Limb (tissue), 2 donors: ENCODE measurements around the gene ACTL6A.
A peak's percentile ranks its signal among the peaks of the same experiment; 100 is the strongest.

ENCODE experiments used
- DNase-seq, 2 donors: peaks; one replicate each; pipeline ENCODE4 v3.0.0-alpha.2; 2016; ENCODE audit errors: extremely low spot score in 2 of 2

The ACTL6A gene

DNA sequence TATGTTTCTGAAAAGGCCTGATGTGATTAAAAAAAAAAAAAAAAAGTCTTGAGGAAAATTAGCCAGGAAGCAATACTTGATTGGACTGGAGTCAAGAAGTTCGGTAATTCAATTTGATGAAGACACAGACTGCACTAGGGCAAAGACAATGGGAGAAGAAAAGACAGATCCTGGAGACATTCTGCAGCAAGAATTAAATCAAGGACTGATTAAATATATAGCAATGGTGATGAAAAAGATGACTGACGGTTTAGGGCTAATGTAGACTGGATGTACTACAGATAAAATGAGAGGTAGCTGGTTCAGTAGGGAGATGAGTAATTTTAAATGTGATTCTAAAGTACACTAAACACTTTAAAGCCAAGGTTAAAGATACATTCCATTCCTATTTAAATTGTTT lies 27.9 kb downstream of the ACTL6A start:
- no peak for DNase-seq

DNA sequence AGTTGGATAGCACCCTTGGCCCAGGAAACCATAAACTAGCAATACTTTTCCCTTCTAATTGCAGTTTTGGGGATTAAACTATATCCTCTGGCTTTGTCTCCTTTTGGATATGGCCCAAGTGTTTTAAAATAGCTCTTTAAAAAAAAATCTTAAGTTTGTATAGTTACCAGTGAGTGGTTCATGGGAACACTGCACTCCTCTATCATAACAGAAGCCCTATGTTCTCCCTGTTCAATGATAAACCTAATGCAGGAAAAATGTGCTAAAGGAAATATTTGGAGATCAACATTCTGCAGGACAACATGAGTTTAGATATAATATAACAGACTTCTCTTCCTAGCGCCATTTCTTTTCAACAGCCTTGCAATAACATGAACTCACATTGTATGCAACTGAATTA lies 28.6 kb downstream of the ACTL6A start:
- DNase-seq: no peak

DNA sequence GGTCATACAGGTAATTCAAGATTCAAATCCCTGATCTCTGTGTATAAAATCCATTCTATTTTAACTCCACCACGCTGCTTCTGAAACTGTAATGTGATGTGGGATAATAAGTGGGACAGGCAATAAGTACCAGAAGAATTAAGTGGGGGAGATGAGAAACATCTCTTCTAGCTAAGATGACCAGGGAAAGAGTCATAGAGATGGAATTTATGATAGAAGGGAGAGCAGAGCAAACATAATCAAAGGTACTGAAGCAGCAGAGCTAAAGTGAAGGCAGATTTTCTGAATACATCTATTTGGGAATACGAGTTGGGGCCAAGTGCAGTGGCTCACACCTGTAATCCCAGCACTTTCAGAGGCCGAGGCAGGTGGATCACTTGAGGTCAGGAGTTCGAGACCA lies 36.8 kb downstream of the ACTL6A start:
- no peak for DNase-seq

DNA sequence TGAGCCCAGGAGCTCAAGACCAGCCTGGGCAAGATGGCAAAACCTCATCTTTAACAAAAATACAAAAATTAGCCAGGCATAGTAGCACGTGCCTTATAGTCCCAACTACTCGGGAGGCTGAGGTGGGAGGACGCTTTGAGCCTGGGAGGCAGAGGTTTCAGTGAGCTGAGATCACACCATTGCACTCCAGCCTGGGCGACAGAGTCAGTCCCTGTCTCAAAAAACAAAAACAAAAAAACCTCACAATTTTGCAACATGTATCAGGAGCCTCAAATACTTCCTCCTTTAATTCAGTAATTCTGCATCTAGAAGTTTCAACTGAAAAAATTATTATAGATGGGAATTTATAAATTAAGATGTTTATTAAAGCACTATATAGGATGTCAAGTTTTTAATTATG lies 40.6 kb downstream of the ACTL6A start:
- no peak for DNase-seq

DNA sequence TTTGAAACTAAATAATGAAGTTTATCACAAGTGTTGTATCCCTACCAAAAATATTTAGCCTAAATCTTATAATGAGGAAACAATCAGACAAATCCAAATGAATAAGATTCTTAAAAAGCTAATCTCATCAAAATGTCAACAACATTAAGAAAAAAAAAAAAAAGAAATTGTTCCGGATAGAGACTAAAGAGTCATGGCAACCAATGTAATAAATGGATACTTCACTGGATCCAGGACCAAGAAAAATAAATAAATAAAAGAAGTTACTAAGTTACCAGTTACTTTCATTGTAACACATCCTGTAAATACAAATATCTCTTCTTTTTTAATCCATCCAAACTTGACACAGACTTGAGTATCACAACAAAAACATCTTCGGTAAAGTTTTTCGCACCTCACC lies 41.1 kb downstream of the ACTL6A start:
- no peak for DNase-seq

DNA sequence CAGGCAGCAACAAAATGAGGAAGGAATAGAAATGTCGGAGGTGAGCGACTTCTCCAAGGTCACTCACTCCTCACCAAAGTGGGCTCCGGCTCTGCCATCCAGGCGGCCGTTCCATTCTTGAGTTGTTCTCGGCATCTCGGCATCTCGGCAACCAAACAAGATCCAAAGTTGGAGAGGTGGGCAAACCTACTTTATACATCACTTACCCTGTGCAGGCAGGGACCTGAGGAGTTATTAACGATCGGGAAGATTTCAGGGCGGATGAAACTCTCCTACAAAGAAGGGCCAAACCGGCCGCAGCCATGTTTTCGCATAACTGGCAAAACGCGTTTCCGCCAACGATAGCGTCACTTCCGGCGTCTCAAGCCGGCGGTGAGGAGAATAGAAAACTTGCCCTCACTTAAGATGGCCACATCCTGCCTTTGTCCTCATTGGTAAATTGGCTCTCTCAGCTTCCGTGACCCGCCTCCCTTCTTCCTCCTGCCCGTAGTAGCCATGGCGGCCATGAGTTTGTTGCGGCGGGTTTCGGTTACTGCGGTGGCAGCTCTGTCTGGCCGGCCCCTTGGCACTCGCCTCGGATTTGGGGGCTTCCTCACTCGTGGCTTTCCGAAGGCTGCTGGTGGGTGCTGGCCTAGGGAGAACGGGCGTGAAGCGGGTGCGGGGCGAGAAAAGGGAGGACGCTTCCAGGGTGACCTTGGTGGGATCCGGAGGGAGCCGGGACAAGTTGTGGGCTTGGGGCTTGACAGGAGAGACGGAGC lies 41.8 kb downstream of the ACTL6A start, which contains the start of the genes MRPL47 and NDUFB5:
TSS of gene MRPL47 (minus strand) at position 318 of the 758 bp plus-strand sequence. CDS start at position 304, 14 bp downstream.
TSS of gene NDUFB5 (plus strand) at position 474 of the 758 bp plus-strand sequence. CDS start at position 496, 22 bp downstream.
- peak; percentile 95 to 98 for DNase-seq

DNA sequence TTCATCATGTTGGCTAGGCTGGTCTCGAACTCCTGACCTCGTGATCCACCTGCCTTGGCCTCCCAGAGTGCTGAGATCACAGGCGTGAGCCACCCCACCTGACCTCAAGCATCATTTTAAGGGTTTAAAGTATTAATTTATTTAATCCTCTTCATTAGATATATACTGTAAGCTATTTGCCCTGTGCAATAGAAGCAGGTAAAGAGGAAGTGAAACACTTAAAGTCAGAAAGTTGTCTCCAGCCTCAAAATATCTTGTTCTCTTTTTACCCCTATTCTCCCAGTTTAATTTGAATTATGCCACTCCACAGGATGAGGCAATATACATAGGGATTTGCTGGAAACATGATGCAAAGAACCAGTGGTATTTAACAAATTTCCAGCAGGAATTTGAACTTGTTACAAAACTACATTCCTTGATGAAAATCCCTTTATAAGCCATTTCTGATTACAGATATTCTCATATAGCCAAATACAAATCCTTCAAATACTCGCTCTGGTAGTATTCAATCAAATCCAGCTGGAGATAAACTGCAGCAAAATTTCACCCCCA lies 43.9 kb downstream of the ACTL6A start:
- DNase-seq: no peak

DNA sequence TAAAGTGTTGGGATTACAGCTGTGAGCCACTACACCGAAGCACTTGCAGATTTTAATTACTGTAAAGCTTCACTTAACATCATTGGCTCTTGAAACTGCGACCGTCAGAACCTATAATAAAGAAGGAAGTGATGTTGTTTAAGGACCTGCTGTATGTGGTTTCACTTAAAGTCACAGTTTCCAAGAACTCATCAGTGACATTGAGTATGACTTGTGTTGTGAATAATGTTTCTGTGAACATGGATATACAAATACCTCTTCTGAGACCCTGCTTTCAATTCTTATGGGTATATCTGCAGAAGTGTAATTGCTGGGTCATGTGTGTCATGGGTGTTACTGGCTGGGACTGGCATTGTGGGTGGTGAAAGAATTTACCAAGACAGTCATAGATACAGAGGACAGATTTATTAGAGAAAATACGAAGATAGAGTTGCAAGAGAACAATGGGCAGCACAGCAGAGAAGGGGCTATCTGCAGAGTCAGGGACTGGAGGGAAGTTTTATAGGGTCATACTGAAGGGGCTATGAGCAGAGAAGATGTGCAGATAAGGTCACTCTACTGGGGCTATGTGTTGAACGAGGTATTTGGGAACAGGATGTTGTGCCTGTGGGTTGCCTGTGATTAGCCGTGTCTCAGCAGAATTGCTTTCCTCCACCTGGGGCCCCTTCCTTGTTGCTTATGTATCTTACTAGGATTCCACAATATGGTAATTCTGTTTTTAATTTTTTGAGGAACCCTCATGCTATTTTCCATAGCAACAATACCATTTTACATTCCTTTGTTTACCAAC lies 46.4 kb downstream of the ACTL6A start:
- DNase-seq: no peak

DNA sequence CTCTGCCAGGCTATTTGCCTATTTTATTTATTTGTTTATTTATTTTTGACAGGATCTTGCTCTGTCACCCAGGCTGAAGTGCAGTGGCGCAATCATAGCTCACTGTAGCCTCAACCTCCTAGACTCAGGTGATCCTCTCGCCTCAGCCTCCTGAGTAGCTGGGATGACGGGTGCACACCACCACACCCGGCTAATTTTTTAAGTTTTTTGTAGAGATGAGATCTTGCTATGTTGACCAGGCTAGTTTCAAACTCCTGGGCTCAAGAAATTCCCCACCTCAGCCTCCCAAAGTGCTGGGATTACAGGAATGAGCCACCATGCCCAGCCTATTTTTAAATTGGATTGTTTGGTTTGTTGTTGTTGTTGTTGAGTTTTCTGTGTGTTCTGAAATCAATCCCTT lies 47.3 kb downstream of the ACTL6A start:
- no peak for DNase-seq

DNA sequence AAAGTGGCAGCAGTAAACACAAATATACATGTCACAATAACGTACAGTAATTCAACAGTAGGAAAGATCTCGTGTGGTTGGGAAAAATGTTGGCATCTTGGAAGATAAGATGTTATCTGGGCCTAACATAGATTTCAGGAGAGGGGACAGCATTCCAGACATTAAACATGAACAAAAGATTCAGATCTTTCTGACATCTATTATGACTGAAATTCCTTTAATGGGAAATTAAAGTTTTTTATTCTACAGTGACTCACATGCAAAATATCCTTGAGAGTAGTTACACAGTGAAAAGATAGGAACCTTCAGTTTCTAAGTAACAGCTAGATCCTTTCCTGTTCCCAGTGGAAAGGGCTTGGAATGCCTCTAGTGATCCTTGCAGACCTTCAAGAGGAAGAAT lies 51.1 kb downstream of the ACTL6A start:
- DNase-seq: no peak

DNA sequence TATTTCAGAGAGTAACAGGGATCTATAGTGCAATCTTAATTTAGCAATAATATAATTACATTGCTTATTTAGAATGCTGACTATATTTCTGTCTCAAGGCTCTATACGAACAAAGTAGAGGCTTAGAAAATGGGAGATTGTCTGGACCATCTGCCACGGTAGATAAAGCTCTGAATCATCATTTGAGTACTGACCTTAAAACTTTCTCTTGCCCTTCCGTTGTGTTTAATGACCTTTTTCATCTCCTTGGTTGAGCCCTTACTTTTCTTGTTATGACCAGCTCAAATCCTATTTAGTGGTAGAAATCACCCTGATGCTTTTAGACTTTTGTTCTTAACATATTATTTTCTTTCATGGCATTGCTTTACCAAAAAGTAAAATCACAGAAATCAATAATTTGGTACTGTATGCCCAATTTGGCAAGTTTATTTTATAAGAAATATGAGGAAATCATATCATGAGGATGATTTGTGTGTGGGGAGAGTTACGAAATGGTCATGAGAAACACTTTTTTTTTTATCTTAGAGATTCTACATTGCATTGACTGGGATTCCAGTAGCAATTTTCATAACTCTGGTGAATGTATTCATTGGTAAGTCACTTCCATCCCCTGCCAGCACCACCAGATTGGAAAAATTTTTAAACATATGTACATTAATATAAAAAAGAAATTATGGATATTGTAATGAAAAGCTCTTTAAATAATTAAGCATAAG lies 52.9 kb downstream of the ACTL6A start:
- DNase-seq: no peak

DNA sequence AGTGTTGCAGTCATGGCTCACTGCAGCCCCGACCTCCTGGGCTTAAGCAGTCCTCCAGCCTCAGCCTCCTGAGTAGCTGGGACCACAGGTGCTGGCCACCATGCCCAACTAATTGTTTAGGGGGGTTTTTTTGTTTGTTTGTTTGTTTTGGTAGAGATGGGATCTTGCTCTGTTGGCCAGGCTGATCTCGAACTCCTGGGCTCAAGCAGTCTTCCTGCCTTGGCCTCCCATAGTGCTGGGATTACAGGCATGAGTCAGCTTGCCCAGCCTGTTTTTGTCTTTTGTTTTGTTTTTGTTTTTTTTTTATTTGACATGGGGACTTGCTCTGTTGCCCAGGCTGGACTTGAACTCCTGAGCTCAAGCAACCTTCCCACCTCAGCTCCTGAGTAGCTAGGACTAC lies 59.3 kb downstream of the ACTL6A start:
- DNase-seq: no peak

DNA sequence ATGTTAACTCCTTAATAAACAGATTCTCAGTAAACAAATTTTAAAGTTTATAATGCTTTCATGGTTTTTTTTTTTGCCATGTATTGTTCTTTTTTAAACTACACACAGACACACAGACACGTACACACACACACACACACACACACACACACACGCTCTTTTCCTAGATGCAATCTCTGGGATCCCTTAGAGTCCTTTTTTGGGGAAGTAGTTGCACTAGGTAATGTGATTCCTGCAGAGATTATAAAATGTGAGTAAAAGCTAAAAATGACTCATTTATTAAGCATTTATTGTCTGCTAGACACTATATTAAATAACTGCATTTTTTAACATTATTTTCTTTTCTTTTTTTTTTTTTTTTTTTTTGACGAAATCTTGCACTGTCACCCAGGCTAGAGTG lies 61.7 kb downstream of the ACTL6A start:
- DNase-seq: no peak

DNA sequence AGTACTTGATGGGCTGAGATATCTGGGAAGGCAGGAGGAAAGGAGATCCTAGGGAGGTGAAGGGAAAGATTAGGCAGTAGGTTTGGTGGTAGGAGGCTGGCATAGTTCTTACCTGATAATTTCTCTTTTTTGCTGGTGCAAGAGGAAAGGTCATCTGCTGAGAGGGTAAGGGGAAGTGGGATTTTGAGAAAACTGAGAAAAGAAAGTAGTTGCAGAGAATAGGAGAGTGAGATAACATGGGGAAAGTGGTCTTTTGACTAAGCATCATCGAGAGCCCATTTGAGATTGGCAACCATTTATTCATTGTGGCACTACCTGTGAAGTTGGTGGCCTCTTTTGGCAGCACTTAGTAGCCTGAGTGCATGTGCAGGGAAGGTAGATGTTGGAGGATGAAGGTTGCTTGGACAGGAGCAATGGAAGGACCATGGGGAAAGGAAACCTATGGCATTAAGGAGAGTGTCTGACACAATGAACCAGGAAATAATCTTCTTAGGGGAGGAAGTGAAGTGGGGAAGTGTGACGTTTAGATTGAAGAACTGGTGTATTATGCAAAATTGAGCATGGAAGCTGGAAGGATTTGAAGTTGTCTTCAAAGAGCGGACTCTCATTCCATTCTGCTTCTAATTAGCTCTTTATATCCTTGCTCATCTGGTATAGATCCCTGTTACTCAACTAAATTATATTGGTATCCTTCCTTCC lies 68.2 kb downstream of the ACTL6A start:
- DNase-seq: no peak
